GM23338 (cell line): ENCODE data around the gene SYT6. TPM values are rescaled to one million over a fixed set of nuclear protein-coding genes. Genes with fewer than 3 reads are reported as not detected.

Source experiments
- ATAC-seq: fragments of 200-7000 bp; cut with Tn5 transposase; 3 replicates; pipeline ENCODE4 v1.9.1; 2020
- DNase-seq: peaks from one replicate; pipeline ENCODE4 v3.0.0-alpha.2; 2015; ENCODE audit warnings: low spot score
- H2AFZ ChIP-seq: fragments of 200-600 bp; sonication (generic); 2 replicates; pipeline ENCODE4 v1.8.0; 2016; ENCODE audit warnings: antibody characterized with exemption, mild to moderate bottlenecking, moderate library complexity
- H3F3A ChIP-seq: fragments of 200-600 bp; sonication (generic); replicated peaks from 2 replicates; pipeline ENCODE4 v1.8.0; 2017; ENCODE audit warnings: antibody characterized with exemption, mixed run types, low read depth
- H3K27ac ChIP-seq: fragments of 200-600 bp; sonication (generic); 2 replicates; pipeline ENCODE4 v1.6.1; 2016; ENCODE audit warnings: low read depth
- H3K27me3 ChIP-seq: fragments of 200-600 bp; sonication (generic); 2 replicates; pipeline ENCODE4 v1.8.0; 2016; ENCODE audit warnings: mild to moderate bottlenecking, mixed run types, moderate library complexity; ENCODE audit not compliant: insufficient read depth
- H3K36me3 ChIP-seq: fragments of 200-600 bp; sonication (generic); 2 replicates; pipeline ENCODE4 v1.8.0; 2016; ENCODE audit warnings: mild to moderate bottlenecking; ENCODE audit not compliant: insufficient read depth
- H3K4me1 ChIP-seq: fragments of 200-600 bp; sonication (generic); 2 replicates; pipeline ENCODE4 v1.8.0; 2016; ENCODE audit warnings: mild to moderate bottlenecking, moderate library complexity; ENCODE audit not compliant: insufficient read depth
- H3K4me2 ChIP-seq: fragments of 200-600 bp; sonication (generic); 2 replicates; pipeline ENCODE4 v1.7.1; 2017; ENCODE audit warnings: mixed run types
- H3K4me3 ChIP-seq: fragments of 200-600 bp; sonication (generic); 2 replicates; pipeline ENCODE4 v1.6.1; 2016; ENCODE audit warnings: mixed run types
- H3K79me2 ChIP-seq: fragments of 200-600 bp; sonication (generic); replicated peaks from 2 replicates; pipeline ENCODE4 v1.8.0; 2017; ENCODE audit warnings: mild to moderate bottlenecking; ENCODE audit not compliant: insufficient read depth
- H3K9me2 ChIP-seq: fragments of 200-600 bp; sonication (generic); 2 replicates; pipeline ENCODE4 v1.8.0; 2017; ENCODE audit not compliant: insufficient read depth
- H4K20me1 ChIP-seq: fragments of 200-600 bp; sonication (generic); replicated peaks from 2 replicates; pipeline ENCODE4 v1.8.0; 2017; ENCODE audit warnings: mild to moderate bottlenecking; ENCODE audit not compliant: insufficient read depth
- H3K27ac Mint-ChIP-seq: 2 replicates; pipeline ENCODE4 v1.8.0; 2020; ENCODE audit warnings: inconsistent platforms, mild to moderate bottlenecking, moderate library complexity, mixed read lengths
- H3K27me3 Mint-ChIP-seq: 3 replicates; pipeline ENCODE4 v1.8.0; 2022; ENCODE audit warnings: low read depth, mild to moderate bottlenecking, moderate library complexity, mixed read lengths, inconsistent platforms; ENCODE audit not compliant: insufficient read depth, poor library complexity
- H3K36me3 Mint-ChIP-seq: 3 replicates; pipeline ENCODE4 v1.8.0; 2021; ENCODE audit warnings: low read depth, mild to moderate bottlenecking, inconsistent platforms, moderate library complexity, mixed read lengths
- H3K4me1 Mint-ChIP-seq: 3 replicates; pipeline ENCODE4 v1.8.0; 2020; ENCODE audit warnings: mild to moderate bottlenecking, inconsistent platforms, mixed read lengths
- H3K4me3 Mint-ChIP-seq: 3 replicates; pipeline ENCODE4 v1.8.0; 2021; ENCODE audit warnings: moderate library complexity, mild to moderate bottlenecking, inconsistent platforms, mixed read lengths
- H3K9me3 Mint-ChIP-seq: 3 replicates; pipeline ENCODE4 v1.8.0; 2020; ENCODE audit warnings: moderate library complexity, mild to moderate bottlenecking, inconsistent platforms, mixed read lengths
- CREB1 ChIP-seq: fragments of 250-450 bp; sonication (Bioruptor Pico); IDR thresholded peaks from 2 replicates; pipeline ENCODE4 v1.5.0; 2020; ENCODE audit warnings: low read depth, mild to moderate bottlenecking, moderate library complexity
- CTCF ChIP-seq, 2 experiments: fragments of 200-600 bp in 1 of 2; sonication (generic) in 1 of 2; conservative IDR thresholded peaks; 2 replicates each; pipeline versions ENCODE4 v1.5.1 to v1.6.1; 2016 to 2017; ENCODE audit warnings: antibody characterized with exemption in 2 of 2, low read depth in 2 of 2, mild to moderate bottlenecking in 2 of 2, moderate library complexity in 1 of 2
- EZH2 ChIP-seq: fragments of 200-600 bp; sonication (generic); IDR thresholded peaks from one replicate; pipeline ENCODE4 v1.8.0; 2017; ENCODE audit warnings: antibody characterized with exemption, mild to moderate bottlenecking, low read depth; ENCODE audit not compliant: unreplicated experiment
- EZH2phosphoT487 ChIP-seq: fragments of 200-600 bp; sonication (generic); IDR thresholded peaks from one replicate; pipeline ENCODE4 v1.8.1; 2018; ENCODE audit warnings: antibody characterized with exemption; ENCODE audit not compliant: unreplicated experiment
- JUNB ChIP-seq: IDR thresholded peaks from one replicate; pipeline ENCODE4 v1.6.1; 2016; ENCODE audit warnings: antibody characterized with exemption; ENCODE audit not compliant: unreplicated experiment
- NANOG ChIP-seq: IDR thresholded peaks from 2 replicates; pipeline ENCODE4 v1.6.1; 2016; ENCODE audit warnings: antibody characterized with exemption, borderline replicate concordance
- POLR2AphosphoS5 ChIP-seq: IDR thresholded peaks from 2 replicates; pipeline ENCODE4 v1.6.1; 2016; ENCODE audit warnings: antibody characterized with exemption, low read depth
- REST ChIP-seq: IDR thresholded peaks from one replicate; pipeline ENCODE4 v1.6.1; 2018; ENCODE audit warnings: antibody characterized with exemption; ENCODE audit not compliant: unreplicated experiment
- STAT1 ChIP-seq: IDR thresholded peaks from one replicate; pipeline ENCODE4 v1.6.1; 2016; ENCODE audit warnings: antibody characterized with exemption; ENCODE audit not compliant: unreplicated experiment
- ZNF114 ChIP-seq: fragments of 250-450 bp; sonication (Bioruptor Pico); IDR thresholded peaks from 2 replicates; pipeline ENCODE4 v1.5.0; 2020; ENCODE audit warnings: mild to moderate bottlenecking, moderate library complexity
- ZNF331 ChIP-seq: fragments of 250-450 bp; sonication (Bioruptor Pico); IDR thresholded peaks from 2 replicates; pipeline ENCODE4 v1.5.0; 2020; ENCODE audit warnings: low read depth, mild to moderate bottlenecking, moderate library complexity
- polyA plus RNA-seq: library from polyadenylated mRNA; unstranded; fragments of >200 nt; fragmentation: Nextera tagmentation; extraction: Ambion mirVana; gene quantifications from 2 replicates; pipeline ENCODE4 v1.2.1, GENCODE V29; 2016
- total RNA-seq: library from RNA; depleted of rRNA; stranded (reverse); fragments of >200 nt; shearing (Covaris generic); gene quantifications from 2 replicates; pipeline ENCODE4 v1.2.3, GENCODE V29; 2014

The SYT6 gene
- total and polyA plus RNA-seq, 2 experiments from 2014 or later: 31.2 to 42.6 TPM

- TF ChIP-seq ZNF331 (CRISPR knock-in tag): no peak
- TF ChIP-seq POLR2AphosphoS5: no peak
- TF ChIP-seq ZNF114 (CRISPR knock-in tag): no peak
- TF ChIP-seq NANOG: no peak
- TF ChIP-seq REST: no peak
- TF ChIP-seq CTCF (conservative IDR thresholded peaks at IDR 0.05; ENCODE audit: low read depth in 2 of 2): no peak
- no peak for TF ChIP-seq STAT1
- no peak for TF ChIP-seq JUNB
- no peak for TF ChIP-seq CREB1 (CRISPR knock-in tag)
Measured at GRCh38 chr1:114081437-114082303, 72.0 kb downstream of the SYT6 start (continued).

GRCh38 chr1:114080511-114081436 is 72.9 kb downstream of the SYT6 start:
- Histone ChIP-seq H3K36me3 (no peaks in the 10 kb centered on the region), H3K79me2 (no peaks in the 10 kb centered on the region), H3K4me1 (peaks cover 65% of the 10 kb centered on the region), H2AFZ (0 out of 2 replicates have a peak overlapping the region, but pooled peaks have one; percentile 14), H3K27ac (0 out of 2 replicates have a peak overlapping the region, but pooled peaks have one; percentile 7), H3K9me2 (peaks cover 13% of the 10 kb centered on the region), H3F3A (peaks cover 11% of the 10 kb centered on the region), H3K4me2 (peak overlapping the region; percentile 11; the same call in 1 of the 2 replicates), H3K4me3 (no peak overlapping the region), H3K27me3 (no peaks in the 10 kb centered on the region), H4K20me1 (no peaks in the 10 kb centered on the region)
- Mint-ChIP-seq H3K36me3 (peaks cover 14% of the 10 kb centered on the region), H3K27me3 (peaks cover 15% of the 10 kb centered on the region), H3K4me3 (no peak overlapping the region), H3K9me3 (no peaks in the 10 kb centered on the region; the same call in 2 of the 3 replicates), H3K27ac (no peak overlapping the region), H3K4me1 (peaks cover 62% of the 10 kb centered on the region)
- peak; percentile 5; the same call in 1 of the 3 replicates for ATAC-seq
- no peak for DNase-seq
- TF ChIP-seq EZH2phosphoT487 (no peak), CTCF (conservative IDR thresholded peaks at IDR 0.05; ENCODE audit: low read depth in 2 of 2) (no peak), CREB1 (CRISPR knock-in tag) (no peak), ZNF331 (CRISPR knock-in tag) (no peak), POLR2AphosphoS5 (no peak), REST (no peak), JUNB (no peak), EZH2 (no peak)
